ENCODE results near the gene BIN2.
"Not testable (repeated sequence)": the region's sequence is repeated elsewhere in the genome, so short reads cannot be mapped to it uniquely, and the experiment has no call there.

DNA sequence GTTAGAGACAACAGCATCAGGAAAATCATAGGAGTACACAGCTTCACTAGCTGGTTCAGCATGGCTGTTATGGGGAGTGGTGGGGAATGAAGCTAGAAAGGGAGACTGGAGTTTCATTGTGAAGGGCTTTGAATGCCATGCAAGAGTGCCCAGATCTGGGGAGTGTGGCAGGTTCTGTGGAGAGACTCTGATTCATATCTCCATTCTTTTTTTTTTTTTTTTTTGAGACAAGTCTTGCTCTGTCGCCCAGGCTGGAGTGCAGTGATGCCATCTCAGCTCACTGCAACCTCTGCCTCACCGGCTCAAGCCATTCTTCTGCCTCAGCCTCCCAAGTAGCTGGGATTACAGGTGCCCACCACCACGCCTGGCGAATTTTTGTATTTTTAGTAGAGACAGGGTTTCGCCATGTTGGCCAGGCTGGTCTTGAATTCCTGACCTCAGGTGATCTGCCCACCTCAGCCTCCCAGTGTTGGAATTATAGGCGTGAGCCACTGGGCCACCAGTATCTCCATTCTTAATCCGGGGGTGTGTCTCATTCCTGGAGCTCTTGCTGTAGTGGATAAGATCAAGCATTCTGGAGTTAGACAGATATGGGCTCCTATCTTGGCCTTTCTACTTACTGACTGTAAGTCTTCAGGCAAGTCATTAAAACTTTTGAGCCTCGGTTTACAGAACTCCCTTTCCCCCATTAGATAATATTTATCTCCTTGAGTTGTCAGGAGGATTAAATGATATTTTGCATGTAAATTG is 5.7 kb downstream of the BIN2 start:
- TF ChIP-seq, protein P1, sequence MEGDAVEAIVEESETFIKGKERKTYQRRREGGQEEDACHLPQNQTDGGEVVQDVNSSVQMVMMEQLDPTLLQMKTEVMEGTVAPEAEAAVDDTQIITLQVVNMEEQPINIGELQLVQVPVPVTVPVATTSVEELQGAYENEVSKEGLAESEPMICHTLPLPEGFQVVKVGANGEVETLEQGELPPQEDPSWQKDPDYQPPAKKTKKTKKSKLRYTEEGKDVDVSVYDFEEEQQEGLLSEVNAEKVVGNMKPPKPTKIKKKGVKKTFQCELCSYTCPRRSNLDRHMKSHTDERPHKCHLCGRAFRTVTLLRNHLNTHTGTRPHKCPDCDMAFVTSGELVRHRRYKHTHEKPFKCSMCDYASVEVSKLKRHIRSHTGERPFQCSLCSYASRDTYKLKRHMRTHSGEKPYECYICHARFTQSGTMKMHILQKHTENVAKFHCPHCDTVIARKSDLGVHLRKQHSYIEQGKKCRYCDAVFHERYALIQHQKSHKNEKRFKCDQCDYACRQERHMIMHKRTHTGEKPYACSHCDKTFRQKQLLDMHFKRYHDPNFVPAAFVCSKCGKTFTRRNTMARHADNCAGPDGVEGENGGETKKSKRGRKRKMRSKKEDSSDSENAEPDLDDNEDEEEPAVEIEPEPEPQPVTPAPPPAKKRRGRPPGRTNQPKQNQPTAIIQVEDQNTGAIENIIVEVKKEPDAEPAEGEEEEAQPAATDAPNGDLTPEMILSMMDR (IDR thresholded peaks at IDR 0.05 in 2 of 3, conservative IDR thresholded peaks at IDR 0.05 in 1 of 3; ENCODE audit: insufficient read depth in 2 of 3, low read depth in 1 of 3, low read length in 3 of 3), result not testable (repeated sequence)
- TF ChIP-seq, protein P2, sequence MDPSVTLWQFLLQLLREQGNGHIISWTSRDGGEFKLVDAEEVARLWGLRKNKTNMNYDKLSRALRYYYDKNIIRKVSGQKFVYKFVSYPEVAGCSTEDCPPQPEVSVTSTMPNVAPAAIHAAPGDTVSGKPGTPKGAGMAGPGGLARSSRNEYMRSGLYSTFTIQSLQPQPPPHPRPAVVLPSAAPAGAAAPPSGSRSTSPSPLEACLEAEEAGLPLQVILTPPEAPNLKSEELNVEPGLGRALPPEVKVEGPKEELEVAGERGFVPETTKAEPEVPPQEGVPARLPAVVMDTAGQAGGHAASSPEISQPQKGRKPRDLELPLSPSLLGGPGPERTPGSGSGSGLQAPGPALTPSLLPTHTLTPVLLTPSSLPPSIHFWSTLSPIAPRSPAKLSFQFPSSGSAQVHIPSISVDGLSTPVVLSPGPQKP (CRISPR knock-in tag; IDR thresholded peaks at IDR 0.05), result not testable (repeated sequence)
- TF ChIP-seq E2F4 (CRISPR knock-in tag; IDR thresholded peaks at IDR 0.05; ENCODE audit: low read depth); KDM4B (IDR thresholded peaks at IDR 0.05; ENCODE audit: borderline replicate concordance in 2 of 2, low read depth in 1 of 2); ZNF764 (CRISPR knock-in tag; IDR thresholded peaks at IDR 0.05; ENCODE audit: low read depth); ZNF274 (IDR thresholded peaks at IDR 0.05; ENCODE audit: borderline replicate concordance, low read depth, low read length); POLR2A (conservative IDR thresholded peaks at IDR 0.05); ATF1 (CRISPR knock-in tag; IDR thresholded peaks at IDR 0.05); ATF1 (tag; IDR thresholded peaks at IDR 0.05); ZBTB5 (IDR thresholded peaks at IDR 0.05): not testable (repeated sequence)
- TF ChIP-seq, protein P3, sequence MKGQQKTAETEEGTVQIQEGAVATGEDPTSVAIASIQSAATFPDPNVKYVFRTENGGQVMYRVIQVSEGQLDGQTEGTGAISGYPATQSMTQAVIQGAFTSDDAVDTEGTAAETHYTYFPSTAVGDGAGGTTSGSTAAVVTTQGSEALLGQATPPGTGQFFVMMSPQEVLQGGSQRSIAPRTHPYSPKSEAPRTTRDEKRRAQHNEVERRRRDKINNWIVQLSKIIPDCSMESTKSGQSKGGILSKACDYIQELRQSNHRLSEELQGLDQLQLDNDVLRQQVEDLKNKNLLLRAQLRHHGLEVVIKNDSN (CRISPR knock-in tag; IDR thresholded peaks at IDR 0.05), result not testable (repeated sequence)

Measured in K562 (cell line).